HG03575 (cell line): ENCODE data around the gene NDC80.

ENCODE experiments used
- ATAC-seq: cut with Tn5 transposase; IDR thresholded peaks from one replicate; pipeline ENCODE4 v1.9.1; 2021; ENCODE audit not compliant: unreplicated experiment, insufficient number of reproducible peaks, low FRiP score; ENCODE audit errors: extremely low read depth

The NDC80 gene

GRCh38 chr18:2609604-2610003 is 38.2 kb downstream of the NDC80 start:
- no peak for ATAC-seq

- no peak for ATAC-seq
These were observed 39.2 kb downstream of the NDC80 start for GRCh38 chr18:2610549-2610948.

GRCh38 chr18:2612996-2613395 is 41.6 kb downstream of the NDC80 start:
- no peak for ATAC-seq

GRCh38 chr18:2617401-2617998 is 46.1 kb downstream of the NDC80 start:
- no peak for ATAC-seq

GRCh38 chr18:2618009-2618408 is 46.7 kb downstream of the NDC80 start:
- ATAC-seq, result no peak

GRCh38 chr18:2625217-2625616 is 53.9 kb downstream of the NDC80 start:
- no peak for ATAC-seq

GRCh38 chr18:2627821-2628276 is 56.5 kb downstream of the NDC80 start:
- ATAC-seq, result no peak

GRCh38 chr18:2629003-2629402 is 57.6 kb downstream of the NDC80 start:
- no peak for ATAC-seq

- ATAC-seq, result no peak
These were observed 64.2 kb downstream of the NDC80 start for GRCh38 chr18:2635586-2635985.

- ATAC-seq, result peak; percentile 1
These were observed 64.8 kb downstream of the NDC80 start for GRCh38 chr18:2636126-2636631.

GRCh38 chr18:2641638-2642037 is 70.3 kb downstream of the NDC80 start:
- ATAC-seq, result peak; percentile 67

GRCh38 chr18:2642771-2643170 is 71.4 kb downstream of the NDC80 start:
- ATAC-seq, result no peak

- ATAC-seq, result no peak
These were observed 73.2 kb downstream of the NDC80 start for GRCh38 chr18:2644535-2644934.

GRCh38 chr18:2651981-2652380 is 80.6 kb downstream of the NDC80 start:
- ATAC-seq, result no peak

GRCh38 chr18:2653467-2653866 is 82.1 kb downstream of the NDC80 start:
- no peak for ATAC-seq

GRCh38 chr18:2654169-2654927 is 83.0 kb downstream of the NDC80 start:
- no peak for ATAC-seq

- no peak for ATAC-seq
These were observed 83.5 kb downstream of the NDC80 start for GRCh38 chr18:2654928-2655177.

GRCh38 chr18:2655178-2655953 is 84.0 kb downstream of the NDC80 start, which contains the start of gene SMCHD1:
Gene SMCHD1 (plus strand): TSS chr18:2655726. CDS start chr18:2656076, 350 bp downstream.
- ATAC-seq, result no peak

GRCh38 chr18:2655954-2656236 is 84.5 kb downstream of the NDC80 start:
- no peak for ATAC-seq
